SK-N-SH treated with all-trans-retinoic acid at 6 μM for 48 hours (cell line): Measurements from ENCODE around the gene IMMP2L.

Source experiments
- CSDC2 ChIP-seq: fragments of 250-450 bp; sonication (Bioruptor Pico); IDR thresholded peaks from 2 replicates; pipeline ENCODE4 v1.5.0; 2020; ENCODE audit warnings: mild to moderate bottlenecking, moderate library complexity
- ISL1 ChIP-seq: fragments of 250-450 bp; sonication (Bioruptor Pico); IDR thresholded peaks from 2 replicates; pipeline ENCODE4 v2.1.2; 2022; ENCODE audit warnings: mild to moderate bottlenecking, moderate library complexity
- PPARA ChIP-seq: fragments of 250-450 bp; sonication (Bioruptor Pico); IDR thresholded peaks from 2 replicates; pipeline ENCODE4 v1.5.0; 2020; ENCODE audit warnings: mild to moderate bottlenecking, borderline replicate concordance
- RARB ChIP-seq: fragments of 250-450 bp; sonication (Bioruptor Pico); IDR thresholded peaks from 2 replicates; pipeline ENCODE4 v1.8.0; 2021; ENCODE audit warnings: mild to moderate bottlenecking, moderate library complexity
- ZC3H10 ChIP-seq: fragments of 250-450 bp; sonication (Bioruptor Pico); IDR thresholded peaks from 2 replicates; pipeline ENCODE4 v1.5.1; 2021; ENCODE audit warnings: mild to moderate bottlenecking, moderate library complexity
- ZFP3 ChIP-seq: fragments of 250-450 bp; sonication (Bioruptor Pico); IDR thresholded peaks from 2 replicates; pipeline ENCODE4 v1.5.0; 2020; ENCODE audit warnings: mild to moderate bottlenecking, moderate library complexity
- ZFP30 ChIP-seq: fragments of 450-650 bp; formaldehyde crosslinking; IDR thresholded peaks from 2 replicates; pipeline ENCODE4 v1.5.0; 2022; ENCODE audit warnings: mild to moderate bottlenecking, moderate library complexity
- ZNF565 ChIP-seq: fragments of 450-650 bp; formaldehyde crosslinking; conservative IDR thresholded peaks from 2 replicates; pipeline ENCODE4 v1.5.0; 2020; ENCODE audit warnings: low read depth, mild to moderate bottlenecking, moderate library complexity
- TF ChIP-seq, protein P1 (sequence below): fragments of 250-450 bp; sonication (Bioruptor Pico); IDR thresholded peaks from 2 replicates; pipeline ENCODE4 v1.8.0; 2020; ENCODE audit warnings: mild to moderate bottlenecking, moderate library complexity, borderline replicate concordance
- TF ChIP-seq, protein P2 (sequence below): fragments of 250-450 bp; sonication (Bioruptor Pico); IDR thresholded peaks from 2 replicates; pipeline ENCODE4 v1.5.1; 2021; ENCODE audit warnings: mild to moderate bottlenecking, moderate library complexity

DNA sequence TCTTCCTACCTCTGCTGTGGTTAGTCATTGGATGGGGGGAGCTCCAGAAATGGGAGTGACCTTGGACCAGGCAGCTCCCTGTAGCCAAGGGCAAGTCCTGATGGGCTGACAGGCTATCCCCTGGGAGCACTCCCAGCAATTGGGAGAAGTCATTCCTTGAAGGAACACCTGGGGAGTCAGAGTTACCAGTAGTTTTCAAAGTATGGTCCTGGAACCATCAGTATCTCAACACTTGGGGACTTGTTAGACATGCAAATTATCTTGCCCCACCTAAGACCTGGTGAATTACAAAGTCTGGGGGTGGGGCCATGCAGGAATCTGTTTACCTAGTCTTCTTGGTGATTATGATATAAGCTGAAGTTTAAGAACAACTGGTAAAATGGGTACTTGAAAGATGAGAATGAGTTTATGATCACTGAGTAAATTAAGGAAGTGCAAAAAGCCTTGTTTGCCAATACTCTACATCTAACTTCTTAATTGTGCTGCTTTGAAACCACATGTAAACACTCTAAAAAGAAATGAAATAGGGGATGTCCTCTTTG, 758.6 kb downstream of the IMMP2L start:
- TF ChIP-seq ZFP3, result no peak
- TF ChIP-seq ZC3H10 (CRISPR knock-in tag), result no peak
- TF ChIP-seq, protein P1, sequence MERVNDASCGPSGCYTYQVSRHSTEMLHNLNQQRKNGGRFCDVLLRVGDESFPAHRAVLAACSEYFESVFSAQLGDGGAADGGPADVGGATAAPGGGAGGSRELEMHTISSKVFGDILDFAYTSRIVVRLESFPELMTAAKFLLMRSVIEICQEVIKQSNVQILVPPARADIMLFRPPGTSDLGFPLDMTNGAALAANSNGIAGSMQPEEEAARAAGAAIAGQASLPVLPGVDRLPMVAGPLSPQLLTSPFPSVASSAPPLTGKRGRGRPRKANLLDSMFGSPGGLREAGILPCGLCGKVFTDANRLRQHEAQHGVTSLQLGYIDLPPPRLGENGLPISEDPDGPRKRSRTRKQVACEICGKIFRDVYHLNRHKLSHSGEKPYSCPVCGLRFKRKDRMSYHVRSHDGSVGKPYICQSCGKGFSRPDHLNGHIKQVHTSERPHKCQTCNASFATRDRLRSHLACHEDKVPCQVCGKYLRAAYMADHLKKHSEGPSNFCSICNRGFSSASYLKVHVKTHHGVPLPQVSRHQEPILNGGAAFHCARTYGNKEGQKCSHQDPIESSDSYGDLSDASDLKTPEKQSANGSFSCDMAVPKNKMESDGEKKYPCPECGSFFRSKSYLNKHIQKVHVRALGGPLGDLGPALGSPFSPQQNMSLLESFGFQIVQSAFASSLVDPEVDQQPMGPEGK (CRISPR knock-in tag), result no peak
- no peak for TF ChIP-seq ZNF565 (CRISPR knock-in tag)
- TF ChIP-seq, protein P2, sequence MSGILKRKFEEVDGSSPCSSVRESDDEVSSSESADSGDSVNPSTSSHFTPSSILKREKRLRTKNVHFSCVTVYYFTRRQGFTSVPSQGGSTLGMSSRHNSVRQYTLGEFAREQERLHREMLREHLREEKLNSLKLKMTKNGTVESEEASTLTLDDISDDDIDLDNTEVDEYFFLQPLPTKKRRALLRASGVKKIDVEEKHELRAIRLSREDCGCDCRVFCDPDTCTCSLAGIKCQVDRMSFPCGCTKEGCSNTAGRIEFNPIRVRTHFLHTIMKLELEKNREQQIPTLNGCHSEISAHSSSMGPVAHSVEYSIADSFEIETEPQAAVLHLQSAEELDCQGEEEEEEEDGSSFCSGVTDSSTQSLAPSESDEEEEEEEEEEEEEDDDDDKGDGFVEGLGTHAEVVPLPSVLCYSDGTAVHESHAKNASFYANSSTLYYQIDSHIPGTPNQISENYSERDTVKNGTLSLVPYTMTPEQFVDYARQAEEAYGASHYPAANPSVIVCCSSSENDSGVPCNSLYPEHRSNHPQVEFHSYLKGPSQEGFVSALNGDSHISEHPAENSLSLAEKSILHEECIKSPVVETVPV, result no peak
- TF ChIP-seq ISL1 (CRISPR knock-in tag), result no peak
- no peak for TF ChIP-seq PPARA (CRISPR knock-in tag)
- no peak for TF ChIP-seq RARB (CRISPR knock-in tag)
- TF ChIP-seq CSDC2 (CRISPR knock-in tag), result no peak
- TF ChIP-seq ZFP30 (CRISPR knock-in tag), result no peak
